ENCODE measurements around the gene FSHR.

The FSHR gene

DNA sequence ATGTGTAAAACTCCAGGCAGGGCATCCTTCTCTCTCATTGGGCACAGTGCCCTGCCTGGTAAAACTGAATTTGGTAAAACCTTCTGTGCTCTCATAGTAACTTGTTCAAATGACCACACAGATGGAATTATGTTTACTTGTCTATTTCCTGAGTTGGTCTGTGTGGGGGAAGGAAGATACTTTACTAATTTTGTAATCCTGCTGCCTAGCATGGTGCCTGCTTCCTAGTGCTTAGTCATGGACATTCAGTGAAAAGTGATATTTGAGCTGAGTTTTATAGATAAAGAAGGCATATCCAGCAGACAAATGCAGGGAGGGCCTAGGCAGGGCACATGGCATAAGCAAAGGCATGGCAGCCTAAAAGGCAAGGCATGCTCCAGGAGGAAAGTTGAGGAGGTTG, 199.4 kb downstream of the FSHR start:
- no peak for DNase-seq

DNA sequence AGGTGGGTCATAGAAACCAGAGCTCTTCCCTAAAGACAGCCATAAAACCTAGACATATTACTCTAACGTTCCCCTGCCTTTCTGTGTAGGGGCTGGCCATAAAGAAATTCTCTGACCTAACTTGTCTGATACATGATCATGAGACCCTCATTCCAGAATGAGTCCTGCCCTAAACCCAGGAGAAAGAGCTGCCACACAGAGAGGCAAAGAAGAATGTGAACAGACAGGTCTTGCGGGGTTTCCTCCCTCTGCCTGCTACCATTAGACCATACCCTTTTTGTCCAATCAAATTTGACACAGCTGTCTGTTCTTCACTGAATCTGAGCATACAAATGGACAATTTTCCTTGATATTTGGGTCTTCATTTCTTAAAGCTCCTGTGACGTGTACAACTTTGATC, 200.0 kb downstream of the FSHR start:
- DNase-seq, result no peak

DNA sequence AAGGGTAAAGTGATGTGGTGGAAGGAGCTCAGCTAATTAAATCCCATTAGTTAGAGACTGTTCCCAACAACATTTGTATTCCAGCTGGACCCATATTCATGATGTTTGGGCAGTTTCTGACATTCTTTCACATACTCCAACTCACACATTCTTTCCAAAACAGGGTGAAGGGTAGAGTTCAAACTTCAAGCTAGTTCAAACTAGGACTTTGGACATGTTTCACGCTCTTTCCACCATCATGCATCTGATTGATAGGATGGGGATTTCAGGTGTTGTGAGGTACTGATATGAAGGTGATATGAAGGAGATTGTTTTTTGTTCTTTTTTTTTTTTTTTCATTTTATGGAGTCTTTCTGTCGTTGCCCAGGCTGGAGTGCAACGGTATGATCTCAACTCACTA, 201.7 kb downstream of the FSHR start:
- DNase-seq, result no peak

DNA sequence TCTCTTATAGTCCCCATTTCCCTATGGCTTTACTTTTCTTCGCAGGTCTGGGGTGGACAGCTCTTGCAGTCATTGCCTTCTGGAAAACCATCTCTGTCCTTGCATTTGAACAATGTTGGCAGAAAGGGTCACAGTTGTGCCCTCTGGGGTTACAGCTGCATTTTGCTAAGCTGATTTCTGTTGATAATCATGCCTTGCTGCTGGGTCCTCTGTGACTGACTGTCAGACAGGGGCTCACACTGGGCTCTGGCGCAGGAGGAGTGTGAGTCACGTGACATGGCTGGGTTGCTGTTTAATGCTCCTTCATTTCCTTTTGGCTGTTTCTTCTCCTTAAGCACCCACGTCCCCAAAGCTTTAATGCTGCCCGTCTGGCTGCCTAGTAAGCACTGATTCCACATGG, 202.2 kb downstream of the FSHR start:
- DNase-seq, result no peak

- DNase-seq, result no peak
Measured at GRCh38 chr2:48948400-48949125, 205.8 kb downstream of the FSHR start.

DNA sequence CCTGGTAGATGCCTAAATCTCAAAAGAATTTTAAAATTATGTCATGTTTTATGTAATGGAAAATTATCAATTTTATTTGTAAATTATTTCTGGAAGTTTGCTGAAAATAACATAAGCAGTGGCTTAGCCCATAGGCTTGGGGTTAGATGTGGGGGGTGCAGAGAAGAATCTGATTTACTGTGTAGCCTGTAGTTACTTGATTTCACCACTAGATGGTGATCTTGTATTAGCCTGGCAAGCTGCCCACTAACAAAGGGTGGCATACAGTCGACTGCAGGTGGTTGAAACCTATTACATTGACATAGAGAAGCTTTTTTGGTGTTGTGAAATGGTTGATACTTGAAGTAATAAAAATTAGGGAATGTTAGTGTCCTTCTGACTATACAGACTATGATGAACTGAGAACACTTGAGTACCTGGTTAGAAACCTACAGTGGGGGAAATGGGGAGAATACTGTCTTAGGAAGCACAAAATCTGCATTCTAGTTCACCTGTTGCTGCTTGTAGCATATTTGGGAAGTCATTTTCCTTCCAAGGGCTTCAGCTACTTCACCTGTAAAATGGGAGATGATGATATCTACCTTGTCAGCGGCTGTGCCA, 207.8 kb downstream of the FSHR start:
- peak in 26 of 51 donors; percentile 0 to 78 (median 12) for DNase-seq

GRCh38 chr2:48944956-48945355, 209.4 kb downstream of the FSHR start:
- DNase-seq, result no peak

DNA sequence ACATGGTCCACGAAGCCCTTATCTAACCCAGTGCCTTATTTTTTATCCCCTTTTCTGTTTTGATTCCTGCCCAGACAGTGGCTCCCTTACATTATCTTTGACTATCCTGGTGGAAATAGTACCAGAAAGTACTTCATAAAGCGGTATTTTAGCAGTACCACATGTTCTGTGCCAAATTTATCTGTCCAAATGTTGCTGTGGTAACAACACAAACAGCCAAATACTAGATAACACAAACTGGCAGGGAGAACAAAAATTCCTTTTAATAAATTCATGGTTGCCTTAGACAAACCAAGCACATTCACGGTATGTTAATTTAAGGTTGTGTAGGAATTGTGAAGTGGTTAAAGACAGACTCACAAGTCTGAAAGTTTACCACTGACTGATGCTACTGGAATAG, 210.9 kb downstream of the FSHR start:
- no peak for DNase-seq

DNA sequence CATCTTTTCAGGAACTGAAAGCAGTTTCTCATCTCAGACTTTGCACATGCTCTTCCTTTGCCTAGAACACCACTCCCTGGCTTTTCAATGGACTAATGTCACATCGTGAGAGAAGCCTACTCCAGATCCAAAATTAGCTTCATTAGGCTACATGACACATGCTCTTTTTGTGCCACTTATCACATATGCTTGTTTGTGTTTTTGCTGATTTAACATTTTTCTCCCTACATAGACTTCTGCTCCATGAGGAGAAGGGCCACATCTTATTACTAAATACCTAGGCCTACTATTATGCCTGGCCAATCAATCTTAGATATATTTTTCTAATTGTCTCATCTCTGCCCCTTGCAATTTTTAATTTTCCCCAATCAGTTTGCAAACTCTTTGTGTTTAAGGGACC, 212.4 kb downstream of the FSHR start:
- DNase-seq, result no peak

- no peak for DNase-seq
Measured at GRCh38 chr2:48941456-48941855, 212.9 kb downstream of the FSHR start.

GRCh38 chr2:48940606-48941005, 213.7 kb downstream of the FSHR start:
- DNase-seq, result no peak

DNA sequence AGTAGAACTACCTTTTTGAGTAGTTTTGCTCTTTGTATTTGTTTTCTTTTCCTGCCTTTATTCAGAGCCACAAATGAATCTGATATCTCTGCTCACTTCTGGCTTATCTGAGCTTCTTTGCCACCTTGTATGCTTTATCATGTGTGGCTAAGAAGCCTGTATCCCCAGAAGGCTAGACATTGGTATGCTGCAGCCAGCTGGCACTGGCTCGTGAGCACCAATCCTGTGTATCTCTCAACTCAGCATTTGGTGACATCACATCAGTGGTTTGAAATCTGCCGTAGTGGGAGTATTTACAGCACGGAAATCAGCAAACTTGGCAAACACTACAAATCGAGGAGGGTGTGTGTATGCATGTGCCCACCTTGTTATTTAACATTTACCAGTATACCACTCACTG, 215.1 kb downstream of the FSHR start:
- DNase-seq, result no peak

GRCh38 chr2:48938231-48938630, 216.1 kb downstream of the FSHR start:
- no peak for DNase-seq

DNA sequence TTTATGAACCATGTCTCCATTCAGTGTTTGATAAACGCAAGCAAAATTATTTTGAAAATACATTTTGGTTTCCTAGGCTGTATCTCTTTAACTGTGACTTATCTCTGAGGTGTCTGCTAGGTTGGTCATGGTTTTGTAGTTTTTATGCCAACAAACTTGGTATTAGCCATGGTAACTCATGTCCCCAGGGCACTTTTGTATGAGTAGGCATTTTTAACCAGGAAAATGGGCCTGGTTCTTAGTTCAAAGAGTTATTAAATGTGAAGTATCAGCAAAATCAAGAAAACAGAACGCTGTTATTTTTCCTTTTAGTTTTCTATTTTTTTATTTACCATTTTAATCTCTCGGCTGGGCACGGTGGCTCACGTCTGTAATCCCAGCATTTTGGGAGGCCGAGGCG, 219.5 kb downstream of the FSHR start:
- no peak for DNase-seq

DNA sequence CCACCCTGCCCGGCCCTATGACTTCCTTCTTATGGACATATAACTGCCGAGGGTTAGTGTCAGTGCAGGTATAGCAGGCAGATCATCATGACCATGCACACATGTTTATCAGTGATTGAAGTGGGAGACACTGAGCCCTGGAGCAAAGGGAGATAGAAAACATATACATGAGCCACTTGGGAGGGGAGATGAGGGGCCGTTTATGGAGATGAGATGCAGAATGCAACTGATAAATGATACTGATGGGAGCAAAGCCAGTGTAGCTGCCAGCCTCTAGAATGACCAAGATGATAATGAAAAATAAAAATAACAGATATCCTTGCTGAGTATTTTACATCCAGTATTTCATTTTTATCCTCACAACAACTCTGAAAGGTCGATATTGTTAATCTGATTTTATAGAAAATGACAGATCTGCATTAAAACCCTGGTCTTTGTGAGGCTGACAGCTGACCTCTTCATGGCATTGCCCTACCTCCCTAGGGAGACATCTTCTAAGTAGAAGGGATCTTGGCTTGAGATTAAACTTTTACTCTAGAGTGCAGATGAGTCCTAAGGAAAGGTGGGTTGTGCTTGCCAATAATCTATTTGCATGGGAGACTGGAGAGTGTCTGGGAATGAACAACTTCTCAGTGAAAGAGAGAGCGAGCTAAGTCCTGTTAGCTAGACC, 220.4 kb downstream of the FSHR start:
- no peak for DNase-seq

DNA sequence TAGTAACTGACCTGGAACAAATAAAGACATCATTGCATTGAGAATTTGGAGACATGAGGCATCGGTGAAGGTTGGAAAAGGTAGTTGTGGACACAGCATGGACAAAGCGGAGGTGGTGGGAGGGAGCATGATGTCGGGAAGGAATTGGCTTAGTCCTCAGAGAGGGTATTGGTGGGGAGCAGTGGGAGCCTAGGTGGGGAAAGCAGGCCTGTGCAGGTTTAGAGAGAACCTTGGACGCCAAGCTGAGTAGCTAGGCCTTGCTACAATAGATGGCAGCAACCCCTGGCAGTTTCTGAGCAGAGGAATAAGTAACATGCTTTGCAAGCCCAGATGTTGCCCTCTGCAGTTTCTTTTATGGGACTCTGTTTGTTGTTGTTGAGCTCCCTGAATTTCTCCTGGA, 221.6 kb downstream of the FSHR start:
- no peak for DNase-seq

DNA sequence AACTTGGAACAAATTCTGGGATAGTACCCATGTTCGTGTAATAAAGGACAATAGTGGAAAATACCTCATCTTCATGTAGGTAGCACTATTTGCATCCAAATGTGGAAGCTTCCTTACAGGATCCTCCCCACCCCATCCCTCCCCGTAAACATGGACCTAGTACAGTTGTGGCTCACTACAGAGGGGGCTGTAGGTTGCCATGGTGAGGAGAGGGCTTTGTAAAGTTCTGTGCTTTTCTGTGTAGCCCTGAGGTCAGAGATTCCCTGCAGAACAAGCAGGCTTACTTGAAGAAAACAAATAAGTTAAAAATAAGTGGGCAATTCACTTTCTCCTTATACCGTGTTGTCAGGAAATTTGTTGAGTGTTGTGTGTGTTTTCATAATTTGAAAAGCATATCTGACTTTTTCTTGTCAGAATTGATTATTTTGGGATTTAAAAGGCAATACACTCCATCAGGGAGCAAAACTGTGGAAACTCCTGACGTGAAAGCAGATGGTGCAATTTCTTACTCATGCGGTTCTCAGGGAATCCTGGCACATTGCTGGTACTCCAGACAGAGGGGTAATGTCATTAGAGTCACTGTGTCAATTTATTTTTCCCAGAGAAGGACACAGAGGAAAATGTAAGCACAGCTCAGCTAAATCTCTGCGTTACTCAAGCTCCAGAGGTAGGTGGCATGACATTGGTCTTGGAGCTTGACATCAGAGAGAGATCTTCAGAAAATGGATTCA, 224.6 kb downstream of the FSHR start:
- DNase-seq, result no peak

DNA sequence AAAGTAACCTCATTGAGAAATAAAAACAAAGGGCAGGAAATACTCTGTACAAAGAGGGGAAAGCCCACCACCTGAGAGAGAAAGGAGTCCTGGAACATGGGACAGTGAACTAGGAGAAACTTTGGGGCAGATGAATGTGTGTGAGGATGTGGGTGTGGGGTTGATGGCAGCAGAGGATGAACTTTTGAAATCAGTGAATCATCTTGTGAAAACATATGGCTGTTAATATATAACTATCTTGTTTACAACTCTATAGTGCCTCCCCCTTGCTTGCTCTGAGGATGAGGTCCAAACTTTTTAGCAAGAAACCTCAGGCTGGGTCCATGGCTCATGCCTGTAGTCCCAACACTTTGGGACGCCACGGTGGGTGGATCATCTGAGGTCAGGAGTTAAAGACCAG, 227.0 kb downstream of the FSHR start:
- no peak for DNase-seq

GRCh38 chr2:48915884-48916283, 238.4 kb downstream of the FSHR start:
- no peak for DNase-seq

DNA sequence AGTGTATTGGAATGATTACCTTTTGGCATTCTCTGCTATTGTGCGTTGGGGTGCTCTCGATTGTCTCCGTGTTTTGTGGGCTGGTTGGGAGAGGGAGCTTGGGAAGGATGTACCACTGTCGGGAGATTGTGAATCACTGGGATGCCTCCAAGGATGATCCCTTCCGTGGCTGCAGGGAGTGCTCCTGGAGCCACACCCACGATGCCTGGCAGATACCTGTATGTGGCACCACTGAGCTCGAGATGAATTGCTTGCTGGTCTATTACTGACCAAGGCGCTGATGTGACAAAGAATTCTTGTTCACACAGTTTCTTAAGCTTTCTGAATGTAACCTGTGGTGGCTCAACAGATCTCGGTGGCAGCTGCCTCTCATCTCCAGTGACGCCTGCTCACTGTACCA, 239.1 kb downstream of the FSHR start:
- no peak for DNase-seq

GRCh38 chr2:48914477-48915089, 239.7 kb downstream of the FSHR start:
- DNase-seq, result no peak
